Measurements from ENCODE around the gene TEX52.

TEX52 gene

DNA sequence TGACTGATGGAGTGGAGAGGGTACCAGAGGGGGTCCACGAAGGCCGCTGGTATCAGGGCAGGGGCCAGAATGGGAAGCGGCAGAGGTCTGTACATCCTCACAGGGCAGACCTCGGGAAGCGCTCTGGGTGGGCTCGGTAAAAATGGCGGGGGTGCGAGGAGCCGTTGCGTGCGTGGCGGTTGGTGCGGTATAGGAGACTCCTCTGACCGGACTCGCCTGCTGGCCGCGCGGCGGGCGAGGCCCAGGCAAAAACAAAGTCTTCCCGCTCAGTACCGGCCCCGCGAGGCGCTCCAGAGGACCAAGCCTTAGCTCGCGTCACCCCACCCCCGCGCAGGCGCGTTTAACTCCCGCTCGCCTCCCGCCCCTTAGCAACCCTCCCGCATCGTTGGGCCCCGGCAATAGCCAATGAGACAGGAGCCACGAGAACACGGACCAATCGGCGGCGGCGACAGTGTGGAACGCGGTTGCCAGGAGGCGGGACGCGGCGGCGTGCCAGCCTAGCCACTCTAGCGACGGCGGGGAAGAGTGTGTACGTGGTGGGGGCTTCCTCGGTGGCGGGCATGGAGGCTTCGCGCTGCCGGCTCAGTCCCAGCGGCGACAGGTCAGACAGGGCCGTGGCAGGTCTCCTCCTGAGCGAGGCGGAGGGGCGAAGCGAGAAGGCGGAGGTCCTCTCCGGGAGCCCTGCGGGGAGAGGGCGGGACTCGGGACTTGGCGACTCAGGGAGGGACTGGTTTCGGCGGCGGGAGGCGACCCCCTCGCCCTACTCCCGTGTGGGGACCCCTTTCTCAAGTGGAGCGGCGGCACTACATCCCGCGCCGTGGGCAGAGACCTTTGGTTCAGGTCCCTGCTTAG, 33.8 kb upstream of the TEX52 start, which contains the start of gene TULP3:
Gene TULP3, plus strand, starts transcription at position 504 of the 852 bp plus-strand sequence. Its CDS starts 57 bp downstream, at position 561.
- no peaks in the 10 kb centered on the region for H3K27me3 ChIP-seq (ENCODE audit: control insufficient read depth in 1 of 2, insufficient read depth in 2 of 2, low read length in 2 of 2)
- H3K4me1 ChIP-seq (ENCODE audit: control insufficient read depth in 1 of 2, insufficient read depth in 2 of 2, low read length in 2 of 2) = peaks cover 0 to 12% of the 10 kb centered on the region in 2 donors
- no peaks in the 10 kb centered on the region for H3K9me3 ChIP-seq (ENCODE audit: control insufficient read depth in 1 of 2, low read length in 2 of 2)

DNA sequence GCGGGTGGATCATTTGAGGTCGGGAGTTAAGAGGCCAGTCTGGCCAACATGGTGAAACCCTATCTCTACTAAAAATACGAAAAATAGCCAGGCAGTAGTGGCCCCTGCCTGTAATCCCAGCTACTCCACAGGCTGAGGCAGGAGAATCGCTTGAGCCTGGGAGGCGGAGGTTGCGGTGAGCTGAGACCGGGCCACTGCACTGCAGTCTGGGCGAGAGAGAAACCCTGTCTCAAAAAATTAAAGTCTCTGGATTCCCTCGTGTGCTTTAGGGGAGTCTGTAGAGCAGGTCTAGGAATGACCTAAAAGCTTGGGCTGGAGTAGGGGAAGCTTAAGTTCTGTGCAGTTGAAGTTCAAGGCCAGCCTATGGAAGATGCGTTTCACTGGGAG, 33.2 kb upstream of the TEX52 start:
- Histone ChIP-seq H3K4me1 (ENCODE audit: control insufficient read depth in 1 of 2, insufficient read depth in 2 of 2, low read length in 2 of 2) (peaks cover 0 to 14% of the 10 kb centered on the region in 2 donors), H3K27ac (ENCODE audit: low read depth, low read length) (no peak overlapping the region), H3K9ac (ENCODE audit: low read depth in 1 of 2, low read length in 2 of 2) (peak overlapping the region; percentile 70 to 81), H3K4me3 (ENCODE audit: low read depth in 1 of 2, low read length in 2 of 2) (peak overlapping the region; percentile 88 to 96), H3K9me3 (ENCODE audit: control insufficient read depth in 1 of 2, low read length in 2 of 2) (no peaks in the 10 kb centered on the region), H3K27me3 (ENCODE audit: control insufficient read depth in 1 of 2, insufficient read depth in 2 of 2, low read length in 2 of 2) (no peaks in the 10 kb centered on the region), H3K36me3 (ENCODE audit: control insufficient read depth in 1 of 2, insufficient read depth in 2 of 2, low read length in 2 of 2) (no peaks in the 10 kb centered on the region)

More for the DNA sequence above, 33.8 kb upstream of the TEX52 start, which contains the start of gene TULP3:
- Histone ChIP-seq H3K9ac (ENCODE audit: low read depth in 1 of 2, low read length in 2 of 2) (peak within 1 kb of the TSS; percentile 70 to 86), H3K27ac (ENCODE audit: low read depth, low read length) (peak within 1 kb of the TSS; percentile 86), H3K36me3 (ENCODE audit: control insufficient read depth in 1 of 2, insufficient read depth in 2 of 2, low read length in 2 of 2) (no peaks in the 10 kb centered on the region), H3K4me3 (ENCODE audit: low read depth in 1 of 2, low read length in 2 of 2) (peak within 1 kb of the TSS; percentile 88 to 96)

DNA sequence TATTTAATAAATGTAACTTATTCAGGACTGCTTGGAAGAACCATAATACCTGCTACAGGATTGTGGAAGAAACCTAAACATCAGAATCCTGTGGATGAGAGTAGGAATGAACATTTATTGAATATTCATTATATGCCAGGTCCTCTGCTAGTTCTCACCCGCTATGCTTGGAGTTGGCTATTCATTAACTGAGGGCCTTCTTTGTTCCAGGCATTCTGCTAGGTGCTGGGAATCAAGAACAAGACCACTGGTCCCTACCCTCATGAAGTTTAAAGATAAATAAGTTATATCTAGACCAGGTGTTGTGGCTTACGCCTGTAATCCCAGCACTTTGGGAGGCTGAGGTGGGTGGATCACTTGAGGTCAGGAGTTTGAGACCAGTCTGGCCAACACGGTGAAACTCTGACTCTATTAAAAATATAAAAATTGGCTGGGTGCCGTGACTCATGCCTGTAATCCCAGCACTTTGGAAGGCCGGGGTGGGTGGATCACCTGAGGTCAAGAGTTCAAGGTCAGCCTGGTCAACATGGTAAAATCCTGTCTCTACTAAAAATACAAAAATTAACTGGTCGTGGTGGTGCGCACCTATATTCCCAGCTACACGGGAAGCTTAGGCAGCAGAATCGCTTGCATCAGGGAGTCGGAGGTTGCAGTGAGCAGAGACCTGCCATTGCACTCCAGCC, 30.1 kb upstream of the TEX52 start:
- Histone ChIP-seq H3K4me1 (ENCODE audit: control insufficient read depth in 1 of 2, insufficient read depth in 2 of 2, low read length in 2 of 2) (peaks cover 3 to 17% of the 10 kb centered on the region in 2 donors), H3K27me3 (ENCODE audit: control insufficient read depth in 1 of 2, insufficient read depth in 2 of 2, low read length in 2 of 2) (no peaks in the 10 kb centered on the region), H3K4me3 (ENCODE audit: low read depth in 1 of 2, low read length in 2 of 2) (no peak overlapping the region), H3K36me3 (ENCODE audit: control insufficient read depth in 1 of 2, insufficient read depth in 2 of 2, low read length in 2 of 2) (no peaks in the 10 kb centered on the region), H3K27ac (ENCODE audit: low read depth, low read length) (no peak overlapping the region), H3K9ac (ENCODE audit: low read depth in 1 of 2, low read length in 2 of 2) (no peak overlapping the region), H3K9me3 (ENCODE audit: control insufficient read depth in 1 of 2, low read length in 2 of 2) (no peaks in the 10 kb centered on the region)

DNA sequence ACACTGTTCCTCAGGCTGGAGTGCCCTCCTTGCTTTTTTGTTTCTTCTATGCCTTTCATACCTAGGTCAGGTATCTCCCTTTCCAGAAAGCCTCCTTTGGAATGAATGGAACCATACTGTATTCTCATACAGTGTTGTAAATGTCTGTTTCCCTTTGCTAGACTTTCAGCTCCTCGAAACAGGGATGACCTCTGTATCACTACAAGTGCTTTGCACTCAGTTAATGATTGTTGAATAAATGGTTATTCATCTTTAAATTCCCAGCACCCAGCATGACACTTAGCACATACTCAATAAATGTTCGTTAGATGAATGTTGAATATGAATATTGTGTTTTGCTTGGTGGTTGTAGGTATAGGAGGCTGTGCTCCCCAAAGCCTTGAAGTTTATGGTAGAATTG, 28.0 kb upstream of the TEX52 start:
- H3K4me3 ChIP-seq (ENCODE audit: low read depth in 1 of 2, low read length in 2 of 2) = no peak overlapping the region
- H3K4me1 ChIP-seq (ENCODE audit: control insufficient read depth in 1 of 2, insufficient read depth in 2 of 2, low read length in 2 of 2) = peaks cover 3 to 11% of the 10 kb centered on the region in 2 donors
- no peaks in the 10 kb centered on the region for H3K27me3 ChIP-seq (ENCODE audit: control insufficient read depth in 1 of 2, insufficient read depth in 2 of 2, low read length in 2 of 2)
- H3K36me3 ChIP-seq (ENCODE audit: control insufficient read depth in 1 of 2, insufficient read depth in 2 of 2, low read length in 2 of 2) = no peaks in the 10 kb centered on the region
- no peaks in the 10 kb centered on the region for H3K9me3 ChIP-seq (ENCODE audit: control insufficient read depth in 1 of 2, low read length in 2 of 2)
- no peak overlapping the region for H3K27ac ChIP-seq (ENCODE audit: low read depth, low read length)
- no peak overlapping the region for H3K9ac ChIP-seq (ENCODE audit: low read depth in 1 of 2, low read length in 2 of 2)

DNA sequence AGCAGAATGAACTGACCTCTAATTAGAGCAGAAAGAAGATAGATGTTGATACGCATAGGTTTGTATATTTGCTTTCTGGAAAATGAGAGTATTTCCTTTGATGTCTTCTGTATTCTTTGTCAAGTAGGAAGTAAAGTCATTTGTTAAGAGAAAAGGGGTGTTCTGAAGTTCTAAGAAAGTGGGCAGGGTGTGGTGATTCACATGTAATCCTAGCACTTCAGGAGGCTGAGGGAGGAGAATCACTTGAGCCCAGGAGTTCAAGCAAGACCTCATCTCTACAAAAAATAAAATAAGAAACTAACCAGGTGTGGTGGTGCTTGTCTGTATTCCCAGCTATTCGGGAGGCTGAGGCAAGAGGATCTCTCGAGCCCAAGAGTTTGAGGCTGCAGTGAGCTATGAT, 23.0 kb upstream of the TEX52 start:
- peaks cover 15 to 26% of the 10 kb centered on the region in 2 donors for H3K4me1 ChIP-seq (ENCODE audit: control insufficient read depth in 1 of 2, insufficient read depth in 2 of 2, low read length in 2 of 2)
- no peaks in the 10 kb centered on the region for H3K36me3 ChIP-seq (ENCODE audit: control insufficient read depth in 1 of 2, insufficient read depth in 2 of 2, low read length in 2 of 2)
- no peak overlapping the region for H3K9ac ChIP-seq (ENCODE audit: low read depth in 1 of 2, low read length in 2 of 2)
- H3K9me3 ChIP-seq (ENCODE audit: control insufficient read depth in 1 of 2, low read length in 2 of 2) = no peaks in the 10 kb centered on the region
- H3K4me3 ChIP-seq (ENCODE audit: low read depth in 1 of 2, low read length in 2 of 2) = no peak overlapping the region
- H3K27ac ChIP-seq (ENCODE audit: low read depth, low read length) = no peak overlapping the region
- no peaks in the 10 kb centered on the region for H3K27me3 ChIP-seq (ENCODE audit: control insufficient read depth in 1 of 2, insufficient read depth in 2 of 2, low read length in 2 of 2)

DNA sequence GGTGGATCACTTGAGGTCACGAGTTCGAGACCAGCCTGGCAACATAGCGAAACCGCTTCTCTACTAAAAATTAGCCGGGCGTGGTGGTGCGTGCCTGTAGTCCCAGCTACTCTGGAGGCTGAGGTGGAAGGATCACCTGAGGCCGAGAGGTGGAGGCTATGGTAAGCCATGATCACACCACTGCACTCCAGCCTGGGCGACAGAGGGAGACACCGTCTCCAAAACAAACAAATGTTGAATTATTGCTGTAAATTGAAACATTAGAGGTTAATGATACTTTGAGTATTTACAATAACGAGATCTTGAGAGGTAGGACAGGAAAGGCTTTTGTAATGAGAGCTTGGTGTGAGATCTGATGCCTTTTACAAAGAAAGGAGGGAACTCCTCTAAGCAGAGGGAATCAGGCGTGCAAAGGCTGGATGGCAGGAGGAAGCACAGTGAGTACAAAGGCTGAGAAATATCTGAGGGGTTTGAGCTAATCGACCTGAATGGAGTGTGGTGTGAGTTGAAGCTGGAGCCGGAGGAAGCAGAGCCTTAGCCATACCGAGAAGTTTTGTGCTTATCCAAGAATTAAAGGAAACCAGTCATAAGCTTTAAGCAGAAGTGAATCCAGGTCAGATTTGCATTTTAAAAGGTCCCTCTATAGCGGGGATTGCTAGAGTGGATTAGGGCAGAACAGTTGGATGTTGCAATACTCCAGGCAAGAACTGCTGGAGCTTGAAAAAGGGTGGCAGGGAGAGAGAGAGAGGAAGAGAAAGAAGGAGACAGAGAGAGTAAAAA, 21.3 kb upstream of the TEX52 start:
- no peak overlapping the region for H3K27ac ChIP-seq (ENCODE audit: low read depth, low read length)
- H3K9me3 ChIP-seq (ENCODE audit: control insufficient read depth in 1 of 2, low read length in 2 of 2) = no peaks in the 10 kb centered on the region
- H3K9ac ChIP-seq (ENCODE audit: low read depth in 1 of 2, low read length in 2 of 2) = peak overlapping the region; percentile 92 to 96

DNA sequence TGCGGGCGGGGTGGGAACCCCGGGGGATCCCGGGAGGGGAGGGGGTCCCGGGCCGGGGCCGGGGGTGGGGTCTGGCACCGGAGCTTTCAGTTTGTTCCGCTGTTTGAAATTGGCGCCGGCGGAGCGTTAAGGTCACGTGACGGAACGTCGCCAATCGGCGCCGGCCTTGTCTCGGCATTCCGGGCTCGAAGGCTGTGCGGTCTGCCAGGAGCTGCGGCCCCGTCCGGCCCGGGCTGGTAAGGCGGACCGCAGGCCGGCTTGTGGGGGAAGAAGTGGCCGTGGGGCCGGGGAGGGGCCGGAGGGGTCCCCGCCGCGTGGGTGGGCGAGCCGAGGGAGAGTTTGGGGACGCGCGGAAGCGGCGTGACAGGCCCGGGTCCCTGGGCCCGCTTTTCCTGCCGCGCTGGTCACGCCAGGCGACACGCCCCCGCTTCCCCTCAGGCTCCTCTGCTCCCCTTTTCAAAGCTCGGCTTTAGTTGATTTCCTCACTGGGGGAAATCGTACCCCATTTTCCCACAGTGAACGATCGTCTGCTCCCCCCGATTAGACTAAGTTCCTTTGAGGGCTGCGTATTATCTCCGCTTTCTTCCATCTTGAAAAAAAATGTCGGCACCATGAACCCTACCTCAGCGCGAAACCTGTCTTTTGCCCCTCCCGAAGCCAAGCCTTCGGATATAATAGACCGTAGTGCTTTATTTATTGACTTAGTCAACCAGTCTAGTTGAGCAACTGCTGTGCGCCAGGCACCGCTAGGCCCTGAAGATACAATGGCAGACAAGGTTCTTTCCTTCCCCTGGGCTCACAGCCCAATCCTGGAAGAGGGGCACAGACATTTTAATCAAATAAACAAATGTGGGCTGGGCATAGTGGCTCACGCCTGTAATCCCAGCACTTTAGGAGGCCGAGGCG, 20.5 kb upstream of the TEX52 start, which contains the start of the genes FOXM1 and RHNO1:
Gene FOXM1, minus strand, starts transcription at position 128 of the 906 bp plus-strand sequence. CDS start 2,696 bp downstream, outside the sequence.
Gene RHNO1, plus strand, starts transcription at position 177 of the 906 bp plus-strand sequence. CDS start 8,144 bp downstream, outside the sequence.
- peaks cover 0 to 3% of the 10 kb centered on the region in 2 donors for H3K36me3 ChIP-seq (ENCODE audit: control insufficient read depth in 1 of 2, insufficient read depth in 2 of 2, low read length in 2 of 2)
- peaks cover 13 to 22% of the 10 kb centered on the region in 2 donors for H3K4me1 ChIP-seq (ENCODE audit: control insufficient read depth in 1 of 2, insufficient read depth in 2 of 2, low read length in 2 of 2)
- peak within 1 kb of the TSS; percentile 92 to 96 for H3K9ac ChIP-seq (ENCODE audit: low read depth in 1 of 2, low read length in 2 of 2)
- H3K27me3 ChIP-seq (ENCODE audit: control insufficient read depth in 1 of 2, insufficient read depth in 2 of 2, low read length in 2 of 2) = no peaks in the 10 kb centered on the region
- H3K27ac ChIP-seq (ENCODE audit: low read depth, low read length) = peak within 1 kb of the TSS; percentile 93
- no peaks in the 10 kb centered on the region for H3K9me3 ChIP-seq (ENCODE audit: control insufficient read depth in 1 of 2, low read length in 2 of 2)
- H3K4me3 ChIP-seq (ENCODE audit: low read depth in 1 of 2, low read length in 2 of 2) = peak within 1 kb of the TSS; percentile 87 to 99

More for the DNA sequence above, 21.3 kb upstream of the TEX52 start:
- peaks cover 13 to 22% of the 10 kb centered on the region in 2 donors for H3K4me1 ChIP-seq (ENCODE audit: control insufficient read depth in 1 of 2, insufficient read depth in 2 of 2, low read length in 2 of 2)
- no peaks in the 10 kb centered on the region for H3K36me3 ChIP-seq (ENCODE audit: control insufficient read depth in 1 of 2, insufficient read depth in 2 of 2, low read length in 2 of 2)
- H3K4me3 ChIP-seq (ENCODE audit: low read depth in 1 of 2, low read length in 2 of 2) = peak overlapping the region; percentile 87 to 99
- H3K27me3 ChIP-seq (ENCODE audit: control insufficient read depth in 1 of 2, insufficient read depth in 2 of 2, low read length in 2 of 2) = no peaks in the 10 kb centered on the region

DNA sequence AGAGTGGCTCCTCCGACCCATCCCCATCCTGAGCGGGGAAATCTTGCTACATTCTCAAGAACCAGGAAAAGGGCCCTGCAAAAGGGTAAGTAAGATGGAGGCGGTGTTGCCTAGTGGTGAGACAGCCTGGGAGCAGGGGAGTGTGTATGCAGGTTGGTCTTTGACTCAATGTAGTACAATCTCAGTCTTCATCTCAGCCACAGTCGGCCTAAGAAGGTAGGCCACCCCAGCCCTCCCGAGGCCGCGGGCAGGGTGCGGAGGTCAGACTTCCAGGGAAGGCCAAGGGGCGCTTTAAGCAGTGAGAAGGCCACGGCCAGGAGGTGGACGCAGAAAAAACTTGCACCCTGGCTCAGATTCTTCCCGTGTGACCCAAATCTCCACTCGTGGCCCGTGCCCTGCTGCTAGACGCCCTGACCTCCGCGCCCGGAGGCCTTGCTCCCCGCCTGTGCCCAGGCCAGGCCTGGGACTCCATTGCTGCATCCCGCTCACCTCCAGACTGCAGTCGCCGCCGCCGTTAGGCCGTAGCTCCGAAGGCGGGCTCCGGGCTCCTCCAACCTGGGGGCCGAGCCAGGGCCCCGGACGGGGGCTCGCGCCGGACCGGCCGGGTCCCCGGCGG, 19.7 kb upstream of the TEX52 start:
- H3K9me3 ChIP-seq (ENCODE audit: control insufficient read depth in 1 of 2, low read length in 2 of 2) = no peaks in the 10 kb centered on the region
- H3K36me3 ChIP-seq (ENCODE audit: control insufficient read depth in 1 of 2, insufficient read depth in 2 of 2, low read length in 2 of 2) = peaks cover 0 to 3% of the 10 kb centered on the region in 2 donors
- H3K9ac ChIP-seq (ENCODE audit: low read depth in 1 of 2, low read length in 2 of 2) = peak overlapping the region; percentile 66 to 75
- H3K27me3 ChIP-seq (ENCODE audit: control insufficient read depth in 1 of 2, insufficient read depth in 2 of 2, low read length in 2 of 2) = no peaks in the 10 kb centered on the region
- H3K4me3 ChIP-seq (ENCODE audit: low read depth in 1 of 2, low read length in 2 of 2) = peak overlapping the region; percentile 87 to 99
- H3K27ac ChIP-seq (ENCODE audit: low read depth, low read length) = no peak overlapping the region
- peaks cover 13 to 22% of the 10 kb centered on the region in 2 donors for H3K4me1 ChIP-seq (ENCODE audit: control insufficient read depth in 1 of 2, insufficient read depth in 2 of 2, low read length in 2 of 2)
